Lung (tissue), 4 donors: Measurements from ENCODE around the gene TRPC3. TPM values are rescaled to one million over a fixed set of nuclear protein-coding genes. Genes with fewer than 3 reads are reported as not detected.

ENCODE experiments used
- polyA plus RNA-seq, 2 donors: library from polyadenylated mRNA; stranded (reverse); fragments of 200-250 nt; gene quantifications; one replicate each; pipeline ENCODE4 v1.2.1, GENCODE V29; 2013
- total RNA-seq, 2 donors: library from RNA; depleted of rRNA in 1 of 2; stranded (reverse); fragments of >200 nt in 1 of 2; gene quantifications; one replicate each; pipeline ENCODE4 v1.2.1, GENCODE V29; 2014 to 2021
- donor health status: Bipolar disorder and iron deficiency.
- donor health status: healthy.
- donor health status: DM: yes; HTN: yes; CAD: no.

The TRPC3 gene
- total and polyA plus RNA-seq, 4 donors, result 0.39 to 6.3 (median 0.57) TPM

Other genes with a start within 250 kb of the TRPC3 start
- 10 to 100 TPM in 1 of 2 donors, under 1 TPM in 1; 0.15 to 18.2 TPM for gene SMIM43, start 186.9 kb downstream of the TRPC3 start, total RNA-seq
- under 1 TPM; 0.07 to 0.16 TPM for gene SMIM43, start 186.9 kb downstream of the TRPC3 start, polyA plus RNA-seq
- gene EXOSC9, start 150.7 kb downstream of the TRPC3 start, total RNA-seq, result 10 to 100 TPM; 15.9 to 28.8 TPM
- gene EXOSC9, start 150.7 kb downstream of the TRPC3 start, polyA plus RNA-seq, result 10 to 100 TPM; 21.8 to 30.9 TPM
- 1 to 10 TPM; 1.4 to 8.8 TPM for gene CCNA2, start 128.2 kb downstream of the TRPC3 start, total RNA-seq
- 1 to 10 TPM; 1.5 to 2.0 TPM for gene CCNA2, start 128.2 kb downstream of the TRPC3 start, polyA plus RNA-seq
- gene BBS7, start 81.6 kb downstream of the TRPC3 start, total RNA-seq, result 10 to 100 TPM; 12.5 to 22.1 TPM
- gene BBS7, start 81.6 kb downstream of the TRPC3 start, polyA plus RNA-seq, result 1 to 10 TPM; 8.6 to 9.1 TPM
- gene BLTP1, start 200.3 kb upstream of the TRPC3 start, total RNA-seq, result 100 to 1,000 TPM in 1 of 2 donors, 10 to 100 TPM in 1; 50.7 to 252 TPM
- 10 to 100 TPM; 19.7 to 22.4 TPM for gene BLTP1, start 200.3 kb upstream of the TRPC3 start, polyA plus RNA-seq